Measurements from ENCODE around the gene PBRM1. TPM values are rescaled to one million over a fixed set of nuclear protein-coding genes. Genes with fewer than 3 reads are reported as not detected.
A peak's percentile ranks its signal among the peaks of the same experiment; 100 is the strongest.

Gene PBRM1
- total RNA-seq, 1 donor = 100 TPM

DNA sequence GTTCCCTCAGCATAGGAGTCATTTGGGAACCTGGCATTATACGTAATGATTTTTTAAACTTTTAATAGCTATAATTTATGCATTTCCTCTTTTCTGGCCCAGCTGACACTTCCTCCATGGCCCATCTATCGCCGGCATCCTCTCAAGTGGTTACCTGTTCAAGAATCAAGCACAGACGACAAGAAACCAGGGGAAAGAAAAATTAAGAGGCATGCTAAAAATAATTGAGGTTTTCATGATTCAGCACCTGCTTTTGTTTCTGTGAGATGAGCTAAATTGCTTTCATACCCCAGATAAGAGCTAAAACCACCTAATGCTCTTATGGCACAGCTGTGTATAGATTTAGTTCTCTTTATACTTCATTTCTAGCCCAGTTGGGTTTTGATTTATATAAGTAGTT, 21.9 kb upstream of the PBRM1 start:
- Histone ChIP-seq H3K36me3 (ENCODE audit: insufficient read depth, low read length) (peaks cover 16% of the 10 kb centered on the region), H3K4me1 (ENCODE audit: insufficient read depth, low read length) (peaks cover 23% of the 10 kb centered on the region), H3K79me2 (ENCODE audit: insufficient read depth, low read length) (peaks cover 52% of the 10 kb centered on the region), H4K20me1 (ENCODE audit: insufficient read depth, low read length) (no peaks in the 10 kb centered on the region), H3K27me3 (ENCODE audit: insufficient read depth, low read length) (no peaks in the 10 kb centered on the region), H2AFZ (ENCODE audit: low read length) (no peak overlapping the region), H3K4me3 (ENCODE audit: insufficient read depth, low read length) (peak overlapping the region; percentile 90), H3K4me2 (ENCODE audit: insufficient read depth, low read length) (peak overlapping the region; percentile 100), H3K27ac (ENCODE audit: low read depth, low read length) (no peak overlapping the region), H3K9me3 (ENCODE audit: low read depth, low read length) (no peaks in the 10 kb centered on the region)
- no peak for TF ChIP-seq CTCF (IDR thresholded peaks at IDR 0.05; ENCODE audit: extremely low read depth, low read depth, low read length)
- DNase-seq (ENCODE audit: insufficient read length, low spot score, missing footprints) = no peak

DNA sequence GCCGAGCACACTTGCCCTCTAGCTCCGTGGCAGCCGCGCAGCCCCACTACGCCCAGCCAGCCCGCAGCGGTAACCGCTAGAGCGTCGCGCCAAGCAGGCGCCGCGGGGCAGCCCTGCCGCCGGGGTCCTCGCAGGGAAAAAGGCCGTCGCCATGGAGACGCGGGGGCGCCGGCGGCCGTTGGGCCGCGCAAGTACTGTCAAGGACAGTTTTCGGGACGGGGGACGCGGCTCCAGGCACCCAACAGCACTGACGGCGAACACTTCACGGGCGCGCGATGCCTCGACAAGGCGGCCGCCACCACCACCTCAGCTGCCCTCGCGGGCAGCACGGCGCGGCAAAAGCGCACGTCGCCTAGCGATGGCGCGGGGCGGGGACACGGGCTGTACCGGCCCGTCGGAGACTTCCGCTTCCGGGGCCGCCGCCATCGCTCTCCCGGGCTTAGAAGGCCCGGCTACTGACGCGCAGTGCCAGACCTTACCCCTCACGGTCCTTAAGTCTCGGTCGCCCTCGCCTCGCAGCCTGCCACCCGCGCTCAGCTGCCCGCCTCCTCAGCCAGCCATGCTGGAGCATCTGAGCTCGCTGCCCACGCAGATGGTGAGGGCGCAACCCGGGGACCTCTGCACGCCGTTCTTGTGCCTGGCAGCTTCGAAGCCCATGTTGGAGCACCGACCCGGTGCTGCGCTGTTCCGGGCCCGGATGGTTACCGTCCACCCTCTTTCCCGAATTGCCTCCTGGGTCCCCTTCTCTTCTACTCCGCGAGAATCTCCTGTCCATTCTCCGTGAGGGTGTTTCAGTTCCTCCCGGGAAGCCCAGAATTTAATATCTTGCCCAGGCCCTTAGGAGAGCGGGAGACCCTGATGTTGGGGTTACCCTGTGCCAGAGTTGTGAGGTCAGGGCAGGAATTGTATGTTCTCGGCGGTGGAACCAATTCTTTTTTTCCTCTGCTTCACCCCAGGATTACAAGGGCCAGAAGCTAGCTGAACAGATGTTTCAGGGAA, 20.3 kb upstream of the PBRM1 start, which contains the start of the genes GLT8D1 and SPCS1:
TSS of gene GLT8D1 (minus strand) at position 104 of the 999 bp plus-strand sequence. CDS start 5,331 bp downstream, outside the sequence.
TSS of gene SPCS1 (plus strand) at position 419 of the 999 bp plus-strand sequence. CDS start at position 560, 141 bp downstream.
- peak within 1 kb of the TSS; percentile 95 for H2AFZ ChIP-seq (ENCODE audit: low read length)
- peak within 1 kb of the TSS; percentile 100 for H3K4me2 ChIP-seq (ENCODE audit: insufficient read depth, low read length)
- no peak for TF ChIP-seq CTCF (IDR thresholded peaks at IDR 0.05; ENCODE audit: extremely low read depth, low read depth, low read length)
- peaks cover 2% of the 10 kb centered on the region for H4K20me1 ChIP-seq (ENCODE audit: insufficient read depth, low read length)
- H3K27ac ChIP-seq (ENCODE audit: low read depth, low read length) = peak within 1 kb of the TSS; percentile 90
- H3K4me3 ChIP-seq (ENCODE audit: insufficient read depth, low read length) = peak within 1 kb of the TSS; percentile 90
- peak; percentile 98 for DNase-seq (ENCODE audit: insufficient read length, low spot score, missing footprints)
- H3K79me2 ChIP-seq (ENCODE audit: insufficient read depth, low read length) = peaks cover 68% of the 10 kb centered on the region
- H3K4me1 ChIP-seq (ENCODE audit: insufficient read depth, low read length) = peaks cover 23% of the 10 kb centered on the region
- no peaks in the 10 kb centered on the region for H3K27me3 ChIP-seq (ENCODE audit: insufficient read depth, low read length)
- no peaks in the 10 kb centered on the region for H3K9me3 ChIP-seq (ENCODE audit: low read depth, low read length)
- H3K36me3 ChIP-seq (ENCODE audit: insufficient read depth, low read length) = peaks cover 16% of the 10 kb centered on the region

DNA sequence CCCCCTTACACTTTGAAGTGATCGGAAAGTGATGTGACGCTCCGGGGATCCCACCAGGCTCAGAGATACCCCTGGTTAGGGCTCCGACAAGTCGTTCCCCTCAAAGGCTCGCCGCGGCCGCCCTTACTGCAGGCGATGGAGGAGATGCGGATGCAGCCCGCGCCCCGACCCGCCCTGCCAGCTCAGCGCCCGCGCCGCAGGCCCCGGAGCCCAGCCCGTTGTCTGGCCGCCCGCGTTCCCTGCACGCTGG, 19.6 kb upstream of the PBRM1 start:
- TF ChIP-seq CTCF (IDR thresholded peaks at IDR 0.05; ENCODE audit: extremely low read depth, low read depth, low read length) = no peak
- peaks cover 2% of the 10 kb centered on the region for H4K20me1 ChIP-seq (ENCODE audit: insufficient read depth, low read length)
- peak overlapping the region; percentile 95 for H2AFZ ChIP-seq (ENCODE audit: low read length)
- H3K4me3 ChIP-seq (ENCODE audit: insufficient read depth, low read length) = peak overlapping the region; percentile 90
- no peak for DNase-seq (ENCODE audit: insufficient read length, low spot score, missing footprints)
- peaks cover 16% of the 10 kb centered on the region for H3K36me3 ChIP-seq (ENCODE audit: insufficient read depth, low read length)
- peaks cover 74% of the 10 kb centered on the region for H3K79me2 ChIP-seq (ENCODE audit: insufficient read depth, low read length)
- H3K9me3 ChIP-seq (ENCODE audit: low read depth, low read length) = no peaks in the 10 kb centered on the region
- peak overlapping the region; percentile 100 for H3K4me2 ChIP-seq (ENCODE audit: insufficient read depth, low read length)
- H3K27ac ChIP-seq (ENCODE audit: low read depth, low read length) = peak overlapping the region; percentile 90
- peaks cover 23% of the 10 kb centered on the region for H3K4me1 ChIP-seq (ENCODE audit: insufficient read depth, low read length)
- no peaks in the 10 kb centered on the region for H3K27me3 ChIP-seq (ENCODE audit: insufficient read depth, low read length)

Data from osteoblast (primary cell).